Smooth muscle cell (in vitro differentiated cells): ENCODE measurements around the gene TAGAP. TPM values are rescaled to one million over a fixed set of nuclear protein-coding genes. Genes with fewer than 3 reads are reported as not detected.

Source experiments
- DNase-seq: peaks from one replicate; lab custom pipeline; 2025; ENCODE audit not compliant: unreplicated experiment; lab: John Stamatoyannopoulos, UW
- H2AFZ ChIP-seq: fragments of 200-600 bp; sonication (generic); 2 replicates; pipeline ENCODE4 v1.6.0; 2016; ENCODE audit warnings: antibody characterized with exemption, low read depth, mild to moderate bottlenecking
- H3F3A ChIP-seq: fragments of 200-600 bp; sonication (generic); 2 replicates; pipeline ENCODE4 v1.6.0; 2017; ENCODE audit warnings: antibody characterized with exemption, low read depth
- H3K27ac ChIP-seq: fragments of 200-600 bp; sonication (generic); 2 replicates; pipeline ENCODE4 v1.5.1; 2016; ENCODE audit warnings: low read depth, mild to moderate bottlenecking
- H3K27me3 ChIP-seq: fragments of 200-600 bp; sonication (generic); 2 replicates; pipeline ENCODE4 v1.6.1; 2016; ENCODE audit warnings: low read depth, mild to moderate bottlenecking
- H3K36me3 ChIP-seq: fragments of 200-600 bp; sonication (generic); 2 replicates; pipeline ENCODE4 v1.5.1; 2016; ENCODE audit warnings: low read depth
- H3K4me1 ChIP-seq: fragments of 200-600 bp; sonication (generic); 2 replicates; pipeline ENCODE4 v1.5.1; 2016; ENCODE audit warnings: low read depth
- H3K4me2 ChIP-seq: fragments of 200-600 bp; sonication (generic); 2 replicates; pipeline ENCODE4 v1.6.0; 2016; ENCODE audit warnings: mild to moderate bottlenecking
- H3K4me3 ChIP-seq: fragments of 200-600 bp; sonication (generic); 2 replicates; pipeline ENCODE4 v1.5.1; 2016; ENCODE audit warnings: mild to moderate bottlenecking
- H3K79me2 ChIP-seq: fragments of 200-600 bp; sonication (generic); 2 replicates; pipeline ENCODE4 v1.6.0; 2016; ENCODE audit warnings: low read depth, mild to moderate bottlenecking
- H3K9ac ChIP-seq: fragments of 200-600 bp; sonication (generic); 2 replicates; pipeline ENCODE4 v1.6.0; 2016; ENCODE audit warnings: low read depth
- H3K9me3 ChIP-seq: fragments of 200-600 bp; sonication (generic); replicated peaks from 2 replicates; pipeline ENCODE4 v1.5.1; 2016; ENCODE audit warnings: low read depth
- H4K20me1 ChIP-seq: fragments of 200-600 bp; sonication (generic); 2 replicates; pipeline ENCODE4 v1.6.0; 2016; ENCODE audit warnings: low read depth
- WGBS: methylation state at CpG from one replicate; pipeline ENCODE4 v1.1.7; 2016; ENCODE audit warnings: low lambda C conversion rate; 5-methylcytosine and 5-hydroxymethylcytosine counted together
- polyA plus RNA-seq: library from polyadenylated mRNA; unstranded; fragments of >200 nt; fragmentation: Nextera tagmentation; extraction: Ambion mirVana; gene quantifications from 2 replicates; pipeline ENCODE4 v1.2.1, GENCODE V29; 2016
- total RNA-seq: library from RNA; depleted of rRNA; stranded (reverse); fragments of >200 nt; gene quantifications from 2 replicates; pipeline ENCODE4 v1.2.3, GENCODE V29; 2014
- TF ChIP-seq, protein P1 (sequence below): fragments of 200-600 bp; sonication (generic); IDR thresholded peaks from 2 replicates; pipeline ENCODE4 v1.5.1; 2017; ENCODE audit warnings: borderline replicate concordance, mild to moderate bottlenecking, antibody characterized with exemption; ENCODE audit not compliant: insufficient read depth, poor library complexity, severe bottlenecking

Gene TAGAP
- total and polyA plus RNA-seq, 2 experiments from 2014 or later: not detected

DNA sequence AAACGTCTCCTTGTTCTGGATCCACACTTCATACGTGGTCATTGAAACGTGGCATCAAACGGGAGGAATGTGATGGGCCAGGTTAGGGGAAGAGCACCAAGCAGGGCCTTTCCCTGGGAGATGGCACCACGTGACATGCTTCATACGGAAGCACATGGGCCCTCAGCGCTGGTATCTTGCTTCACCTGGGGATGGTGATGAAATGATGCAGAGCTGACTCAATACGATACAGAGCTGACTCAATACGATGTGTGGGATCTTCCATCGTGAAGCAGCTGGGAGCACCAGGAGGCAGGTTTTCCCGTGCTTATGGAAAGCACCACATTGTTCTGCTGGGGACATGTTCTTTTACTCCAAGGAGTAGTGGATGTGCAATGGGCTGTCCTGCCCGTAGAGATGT is 22.5 kb upstream of the TAGAP start:
- Histone ChIP-seq H3K36me3 (no peaks in the 10 kb centered on the region), H3K79me2 (no peaks in the 10 kb centered on the region), H3K4me2 (no peak overlapping the region), H3K27ac (no peak overlapping the region), H3K9ac (no peak overlapping the region), H3K9me3 (no peaks in the 10 kb centered on the region), H3F3A (no peaks in the 10 kb centered on the region), H3K27me3 (peaks cover 31% of the 10 kb centered on the region), H4K20me1 (no peaks in the 10 kb centered on the region), H3K4me1 (no peaks in the 10 kb centered on the region), H2AFZ (no peak overlapping the region), H3K4me3 (no peak overlapping the region)
- TF ChIP-seq, protein P1, sequence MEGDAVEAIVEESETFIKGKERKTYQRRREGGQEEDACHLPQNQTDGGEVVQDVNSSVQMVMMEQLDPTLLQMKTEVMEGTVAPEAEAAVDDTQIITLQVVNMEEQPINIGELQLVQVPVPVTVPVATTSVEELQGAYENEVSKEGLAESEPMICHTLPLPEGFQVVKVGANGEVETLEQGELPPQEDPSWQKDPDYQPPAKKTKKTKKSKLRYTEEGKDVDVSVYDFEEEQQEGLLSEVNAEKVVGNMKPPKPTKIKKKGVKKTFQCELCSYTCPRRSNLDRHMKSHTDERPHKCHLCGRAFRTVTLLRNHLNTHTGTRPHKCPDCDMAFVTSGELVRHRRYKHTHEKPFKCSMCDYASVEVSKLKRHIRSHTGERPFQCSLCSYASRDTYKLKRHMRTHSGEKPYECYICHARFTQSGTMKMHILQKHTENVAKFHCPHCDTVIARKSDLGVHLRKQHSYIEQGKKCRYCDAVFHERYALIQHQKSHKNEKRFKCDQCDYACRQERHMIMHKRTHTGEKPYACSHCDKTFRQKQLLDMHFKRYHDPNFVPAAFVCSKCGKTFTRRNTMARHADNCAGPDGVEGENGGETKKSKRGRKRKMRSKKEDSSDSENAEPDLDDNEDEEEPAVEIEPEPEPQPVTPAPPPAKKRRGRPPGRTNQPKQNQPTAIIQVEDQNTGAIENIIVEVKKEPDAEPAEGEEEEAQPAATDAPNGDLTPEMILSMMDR: no peak
- 93% methylated on average over 12 of the region's 12 CpGs for WGBS
- DNase-seq: no peak

DNA sequence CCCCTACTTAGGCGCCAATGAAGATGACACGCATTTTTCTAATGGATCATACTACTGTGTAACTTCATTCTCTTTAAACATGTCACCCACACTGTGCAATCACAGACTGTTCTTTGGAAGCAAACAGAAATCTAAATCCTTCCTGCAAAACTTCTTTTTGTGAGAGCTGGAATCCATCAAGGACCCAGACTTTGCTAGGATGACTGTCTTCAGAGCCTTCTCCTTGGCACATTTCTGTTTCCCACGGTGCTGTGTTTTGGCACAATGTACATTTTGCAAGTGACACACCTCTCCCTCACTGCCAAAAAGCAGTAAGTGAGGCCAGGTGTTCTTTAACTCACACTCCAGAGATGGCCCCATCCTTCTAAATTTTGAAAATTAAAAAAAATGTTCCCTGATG is 21.7 kb upstream of the TAGAP start:
- TF ChIP-seq, protein P1: no peak
- no peaks in the 10 kb centered on the region for H3K36me3 ChIP-seq
- 71% methylated on average over 3 of the region's 3 CpGs for WGBS

DNA sequence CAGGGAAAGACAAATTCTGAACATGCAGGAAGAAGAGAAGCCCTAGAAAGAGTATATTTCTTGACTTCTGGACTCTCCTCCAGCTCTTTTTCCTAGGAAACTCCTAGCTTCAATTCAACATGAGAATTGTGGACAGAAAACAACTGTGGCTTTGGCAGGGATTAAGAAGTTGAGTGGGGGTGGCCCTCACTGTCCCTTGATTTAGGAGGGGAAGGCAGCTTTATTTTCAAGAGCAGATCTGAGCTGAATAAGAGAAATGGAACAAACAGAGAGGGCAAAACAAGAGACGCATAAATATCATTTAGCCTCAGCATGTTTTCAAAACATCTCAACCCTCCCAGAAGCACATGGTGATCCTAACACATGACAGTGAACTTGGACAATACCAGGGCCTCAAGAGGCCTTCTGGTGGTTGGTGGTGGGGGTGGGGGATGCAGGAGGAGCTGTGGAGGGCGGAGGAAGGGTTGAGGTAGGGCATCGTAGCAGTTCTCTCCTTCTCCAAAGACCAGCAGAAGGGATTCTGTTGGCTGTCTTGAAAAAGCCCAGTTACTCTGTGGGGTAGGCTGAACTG is 21.1 kb upstream of the TAGAP start:
- Histone ChIP-seq H3K27ac (no peak overlapping the region), H3K9ac (no peak overlapping the region), H2AFZ (no peak overlapping the region), H4K20me1 (no peaks in the 10 kb centered on the region), H3K27me3 (peaks cover 31% of the 10 kb centered on the region), H3K4me3 (no peak overlapping the region), H3F3A (no peaks in the 10 kb centered on the region), H3K4me2 (no peak overlapping the region), H3K4me1 (no peaks in the 10 kb centered on the region), H3K9me3 (no peaks in the 10 kb centered on the region), H3K36me3 (no peaks in the 10 kb centered on the region), H3K79me2 (no peaks in the 10 kb centered on the region)
- TF ChIP-seq, protein P1: no peak
- no peak for DNase-seq
- 83% methylated on average over 3 of the region's 3 CpGs for WGBS

More for the DNA sequence above, 21.7 kb upstream of the TAGAP start:
- Histone ChIP-seq H3K4me2 (no peak overlapping the region), H3K9me3 (no peaks in the 10 kb centered on the region), H3K27me3 (peaks cover 31% of the 10 kb centered on the region), H3F3A (no peaks in the 10 kb centered on the region), H3K4me3 (no peak overlapping the region), H3K9ac (no peak overlapping the region), H4K20me1 (no peaks in the 10 kb centered on the region), H3K27ac (no peak overlapping the region), H3K4me1 (no peaks in the 10 kb centered on the region), H3K79me2 (no peaks in the 10 kb centered on the region), H2AFZ (no peak overlapping the region)
- no peak for DNase-seq

DNA sequence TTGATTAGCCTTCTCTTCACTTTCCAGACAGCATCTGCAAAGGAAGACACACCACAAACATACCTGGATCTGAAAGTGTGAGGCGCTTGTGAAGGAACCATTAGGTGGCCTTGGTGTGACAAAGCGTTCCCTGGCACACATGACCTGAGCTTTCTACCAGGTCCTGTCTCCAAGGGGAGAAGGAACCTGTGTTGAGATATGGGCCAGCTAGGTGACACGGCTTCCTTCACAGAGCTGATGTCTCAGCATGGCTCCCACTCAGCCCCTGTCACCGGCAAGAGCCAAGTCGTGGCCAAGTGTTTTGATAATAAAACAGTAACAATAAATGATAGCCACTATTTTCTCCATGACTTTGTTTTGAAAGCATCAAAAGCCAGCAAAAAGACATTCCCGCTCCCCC is 20.3 kb upstream of the TAGAP start:
- Histone ChIP-seq H3K4me1 (no peaks in the 10 kb centered on the region), H3F3A (no peaks in the 10 kb centered on the region), H3K27me3 (peaks cover 26% of the 10 kb centered on the region), H4K20me1 (no peaks in the 10 kb centered on the region), H3K36me3 (no peaks in the 10 kb centered on the region), H3K9ac (no peak overlapping the region), H2AFZ (no peak overlapping the region), H3K27ac (no peak overlapping the region), H3K79me2 (no peaks in the 10 kb centered on the region), H3K9me3 (no peaks in the 10 kb centered on the region), H3K4me2 (no peak overlapping the region), H3K4me3 (no peak overlapping the region)
- no peak for DNase-seq
- TF ChIP-seq, protein P1: no peak
- WGBS: 96% methylated on average over 6 of the region's 6 CpGs
